GM12875 (cell line): ENCODE results near the gene GATD1.

ENCODE experiments used
- H3K4me3 ChIP-seq: one replicate; pipeline ENCODE4 v1.5.1; 2011; ENCODE audit warnings: low read depth, low read length, control low read depth
- TF ChIP-seq, protein P1 (sequence below): IDR thresholded peaks from 2 replicates; pipeline ENCODE4 v1.5.1; 2011; ENCODE audit warnings: low read depth, mild to moderate bottlenecking, control low read depth, inconsistent platforms, low read length, moderate library complexity, borderline replicate concordance; ENCODE audit not compliant: insufficient read depth

The GATD1 gene

DNA sequence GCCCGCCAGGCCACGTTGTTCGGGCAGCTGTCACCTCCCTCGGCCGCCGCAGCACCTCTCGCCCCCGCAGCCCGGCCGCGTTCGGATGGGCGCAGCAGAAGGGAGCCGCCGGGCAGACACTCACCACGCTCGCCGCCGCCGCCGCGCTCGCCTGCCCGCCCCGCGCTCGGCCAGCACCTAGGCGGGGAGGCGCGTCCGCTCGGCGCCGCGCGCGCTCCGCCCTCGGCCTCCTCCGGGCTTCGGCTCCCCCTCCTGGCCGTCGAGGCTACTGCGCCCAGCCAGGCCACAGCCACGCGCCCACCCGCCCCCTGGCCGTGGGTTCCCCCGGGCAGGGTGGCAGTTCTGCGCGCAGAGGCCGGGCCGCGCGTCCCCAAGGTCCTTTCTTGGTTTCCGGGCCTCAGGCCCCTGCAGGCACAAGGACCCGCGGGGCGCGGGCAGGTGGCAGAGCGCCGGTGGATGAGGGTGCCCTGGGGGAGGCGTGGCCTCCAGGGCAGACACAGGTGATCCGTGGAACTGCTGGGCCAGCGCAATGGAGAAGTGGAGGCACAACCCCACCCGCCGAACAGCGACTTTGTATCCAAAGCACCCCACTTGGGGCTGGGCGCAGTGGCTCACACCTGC lies 20.9 kb upstream of the GATD1 start, which contains the start of gene SLC25A22:
Gene SLC25A22, minus strand, starts transcription at position 189 of the 621 bp plus-strand sequence. CDS start 3,275 bp downstream, outside the sequence.
- TF ChIP-seq, protein P1, sequence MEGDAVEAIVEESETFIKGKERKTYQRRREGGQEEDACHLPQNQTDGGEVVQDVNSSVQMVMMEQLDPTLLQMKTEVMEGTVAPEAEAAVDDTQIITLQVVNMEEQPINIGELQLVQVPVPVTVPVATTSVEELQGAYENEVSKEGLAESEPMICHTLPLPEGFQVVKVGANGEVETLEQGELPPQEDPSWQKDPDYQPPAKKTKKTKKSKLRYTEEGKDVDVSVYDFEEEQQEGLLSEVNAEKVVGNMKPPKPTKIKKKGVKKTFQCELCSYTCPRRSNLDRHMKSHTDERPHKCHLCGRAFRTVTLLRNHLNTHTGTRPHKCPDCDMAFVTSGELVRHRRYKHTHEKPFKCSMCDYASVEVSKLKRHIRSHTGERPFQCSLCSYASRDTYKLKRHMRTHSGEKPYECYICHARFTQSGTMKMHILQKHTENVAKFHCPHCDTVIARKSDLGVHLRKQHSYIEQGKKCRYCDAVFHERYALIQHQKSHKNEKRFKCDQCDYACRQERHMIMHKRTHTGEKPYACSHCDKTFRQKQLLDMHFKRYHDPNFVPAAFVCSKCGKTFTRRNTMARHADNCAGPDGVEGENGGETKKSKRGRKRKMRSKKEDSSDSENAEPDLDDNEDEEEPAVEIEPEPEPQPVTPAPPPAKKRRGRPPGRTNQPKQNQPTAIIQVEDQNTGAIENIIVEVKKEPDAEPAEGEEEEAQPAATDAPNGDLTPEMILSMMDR = peak; percentile 86
- peak within 1 kb of the TSS; percentile 83 for H3K4me3 ChIP-seq

DNA sequence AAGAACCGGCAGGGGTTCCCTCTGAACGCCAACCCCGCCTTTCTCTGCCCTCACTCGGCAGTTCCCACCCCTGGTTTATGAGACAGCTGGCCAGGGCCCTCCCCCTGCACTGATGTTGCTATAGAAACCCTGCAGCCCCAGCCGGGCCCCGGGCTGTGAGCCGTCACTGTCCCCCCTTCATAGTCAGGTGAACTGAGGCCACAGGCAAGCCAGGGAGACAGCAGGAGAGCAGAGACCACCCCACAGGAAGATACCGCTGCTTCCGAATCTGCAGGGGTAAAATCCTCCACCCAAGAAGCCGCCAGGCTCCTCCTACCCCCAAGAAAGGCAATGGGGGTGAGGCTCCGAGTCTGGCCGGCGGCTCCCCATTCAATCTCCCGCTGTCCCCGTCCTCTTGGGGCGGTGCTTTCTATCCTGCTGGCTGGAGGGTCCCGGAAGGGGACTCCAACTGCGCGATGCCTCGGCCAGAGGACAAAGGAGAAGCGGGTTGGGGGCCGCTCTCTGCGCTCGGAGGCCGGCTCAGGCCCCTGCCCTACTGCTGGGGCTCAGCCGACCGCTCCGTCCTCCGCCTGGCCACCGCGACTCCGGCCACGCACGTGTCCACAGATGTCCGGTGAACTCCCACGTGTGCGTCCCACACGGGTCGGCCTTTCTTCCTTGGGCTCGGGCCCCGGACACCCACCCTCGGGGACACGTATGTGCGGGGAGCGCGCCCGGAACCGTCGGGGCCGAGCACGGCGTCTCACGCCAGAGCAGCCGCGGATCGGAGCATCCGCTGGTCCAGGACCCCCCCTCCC lies 20.2 kb upstream of the GATD1 start:
- peak overlapping the region; percentile 83 for H3K4me3 ChIP-seq
- TF ChIP-seq, protein P1 = no peak

DNA sequence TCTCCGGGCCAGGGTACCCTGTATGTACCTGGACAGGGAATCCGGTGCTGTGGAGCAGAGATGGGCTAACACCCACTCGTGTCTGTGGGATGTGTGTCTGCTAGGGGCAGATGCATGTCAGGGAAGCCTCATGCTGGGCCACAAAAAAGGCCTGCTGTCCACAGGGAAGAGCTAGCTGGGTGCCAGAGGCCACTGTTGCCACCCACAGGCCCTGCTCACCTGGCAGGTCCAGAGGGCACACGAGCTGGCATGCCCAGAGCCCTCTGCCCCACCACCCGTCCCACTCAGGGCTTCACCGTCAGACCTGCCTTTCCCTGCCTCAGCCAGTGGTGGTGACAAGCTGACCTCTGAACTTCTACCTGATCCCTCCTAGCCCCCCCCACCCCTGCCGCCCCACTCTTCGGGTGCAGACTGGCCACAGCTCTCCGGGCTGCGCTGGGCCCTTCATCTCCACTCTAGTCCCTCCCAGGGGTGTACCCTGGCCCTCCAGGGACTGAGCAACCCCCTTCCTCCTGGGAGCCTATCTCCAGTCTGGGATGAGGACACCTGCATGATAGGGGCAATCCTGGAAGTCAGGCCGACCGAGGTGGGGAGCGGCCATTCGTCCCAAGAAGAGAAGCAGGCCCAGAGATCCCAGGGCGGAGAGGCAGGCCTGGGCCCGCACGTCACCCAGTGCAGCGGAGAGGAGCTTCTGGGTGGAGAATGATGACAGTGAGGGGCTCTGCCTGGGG lies 19.4 kb upstream of the GATD1 start:
- TF ChIP-seq, protein P1 = no peak
- H3K4me3 ChIP-seq = peak overlapping the region; percentile 83

DNA sequence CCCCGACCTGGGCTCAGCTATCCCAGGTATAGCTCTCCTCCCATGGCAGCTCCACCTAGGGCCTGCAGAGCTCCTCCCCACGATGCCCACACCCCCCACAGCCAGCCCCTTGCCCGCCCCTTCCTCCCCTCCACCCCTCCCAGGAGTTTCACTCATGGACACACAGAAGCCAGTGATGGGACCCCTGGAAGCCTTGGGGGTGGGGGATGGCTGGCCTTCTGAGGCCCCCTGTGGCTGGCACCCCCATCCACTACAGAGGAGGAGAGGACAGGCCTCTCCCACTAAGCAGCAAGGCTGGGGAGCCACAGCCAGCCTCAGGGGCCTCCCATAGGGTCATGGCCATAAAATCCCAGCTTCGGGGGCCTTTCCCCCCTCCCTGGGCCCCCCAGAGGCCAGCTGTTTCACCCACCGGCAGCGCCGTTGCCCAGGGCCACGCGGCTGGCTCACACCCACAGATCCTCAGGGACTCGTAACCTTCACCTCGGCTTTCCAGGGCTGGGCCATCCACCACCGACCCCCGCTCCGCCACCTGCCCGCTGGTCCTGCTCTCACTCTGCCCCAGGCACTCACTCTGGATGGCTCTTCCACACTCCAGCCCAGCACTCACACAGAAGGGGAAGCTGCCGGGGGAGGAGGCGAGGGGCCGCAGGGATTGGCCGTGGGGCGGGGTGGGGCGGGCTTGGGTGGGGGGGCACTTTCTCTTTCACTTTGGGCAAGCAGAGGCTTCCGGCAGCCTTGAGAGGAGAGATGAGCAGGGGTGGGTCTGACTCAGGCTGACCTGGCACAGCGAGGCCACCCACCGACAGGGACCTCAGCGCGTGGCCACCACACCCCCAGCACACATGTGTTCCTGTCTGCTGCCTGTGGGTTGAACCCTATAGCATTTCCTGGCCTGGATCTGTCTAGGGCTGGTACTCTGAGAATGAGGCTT lies 18.6 kb upstream of the GATD1 start:
- H3K4me3 ChIP-seq = peak overlapping the region; percentile 83
- TF ChIP-seq, protein P1 = no peak

DNA sequence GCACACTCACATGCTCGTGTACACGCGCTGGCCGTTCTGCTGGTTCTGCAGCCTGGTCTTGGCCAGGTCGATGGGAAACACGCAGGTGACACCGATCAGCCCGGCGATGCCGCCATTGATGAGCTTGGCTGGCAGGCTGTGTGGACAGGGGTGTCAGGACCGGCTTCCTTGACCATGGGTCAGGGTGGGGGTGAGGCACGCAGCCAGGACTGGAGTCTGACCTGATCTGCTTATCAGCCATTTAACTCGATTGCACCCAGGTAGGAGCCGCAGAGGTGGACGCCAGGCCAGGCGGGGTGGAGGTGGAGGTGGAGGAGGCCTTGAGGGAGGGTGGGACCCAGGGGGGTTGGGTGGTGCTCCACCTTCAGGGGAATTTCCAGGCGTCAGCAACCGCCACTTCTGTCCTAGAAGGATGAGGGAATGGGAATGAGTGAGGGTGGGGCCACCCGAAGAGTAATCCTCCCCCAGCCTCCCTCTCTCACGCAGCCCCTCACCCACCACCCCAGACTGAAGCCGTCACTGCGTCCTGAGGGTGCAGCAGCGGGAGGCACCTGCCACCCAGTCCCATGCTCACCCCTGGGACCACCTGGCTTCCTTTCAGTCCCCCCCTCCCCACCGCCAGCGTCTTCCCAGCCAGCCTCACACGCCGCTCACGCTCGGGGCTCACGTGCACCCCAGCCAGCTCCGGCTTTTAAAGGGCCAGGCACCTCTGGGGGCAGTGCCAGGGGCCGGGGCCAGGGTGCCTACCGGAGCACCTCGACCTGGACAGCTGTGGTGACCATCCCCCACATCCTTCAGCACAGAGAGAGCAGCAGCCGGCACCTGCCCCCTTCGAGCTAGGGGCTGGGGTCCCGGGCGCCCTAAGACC lies 17.7 kb upstream of the GATD1 start:
- peak overlapping the region; percentile 83 for H3K4me3 ChIP-seq
- TF ChIP-seq, protein P1 = no peak
